Measurements from ENCODE around the gene PRKRIP1.
A peak's percentile ranks its signal among the peaks of the same experiment; 100 is the strongest.
"Not testable (repeated sequence)": the region's sequence is repeated elsewhere in the genome, so short reads cannot be mapped to it uniquely, and the experiment has no call there.

PRKRIP1 gene, protein sequence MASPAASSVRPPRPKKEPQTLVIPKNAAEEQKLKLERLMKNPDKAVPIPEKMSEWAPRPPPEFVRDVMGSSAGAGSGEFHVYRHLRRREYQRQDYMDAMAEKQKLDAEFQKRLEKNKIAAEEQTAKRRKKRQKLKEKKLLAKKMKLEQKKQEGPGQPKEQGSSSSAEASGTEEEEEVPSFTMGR

DNA sequence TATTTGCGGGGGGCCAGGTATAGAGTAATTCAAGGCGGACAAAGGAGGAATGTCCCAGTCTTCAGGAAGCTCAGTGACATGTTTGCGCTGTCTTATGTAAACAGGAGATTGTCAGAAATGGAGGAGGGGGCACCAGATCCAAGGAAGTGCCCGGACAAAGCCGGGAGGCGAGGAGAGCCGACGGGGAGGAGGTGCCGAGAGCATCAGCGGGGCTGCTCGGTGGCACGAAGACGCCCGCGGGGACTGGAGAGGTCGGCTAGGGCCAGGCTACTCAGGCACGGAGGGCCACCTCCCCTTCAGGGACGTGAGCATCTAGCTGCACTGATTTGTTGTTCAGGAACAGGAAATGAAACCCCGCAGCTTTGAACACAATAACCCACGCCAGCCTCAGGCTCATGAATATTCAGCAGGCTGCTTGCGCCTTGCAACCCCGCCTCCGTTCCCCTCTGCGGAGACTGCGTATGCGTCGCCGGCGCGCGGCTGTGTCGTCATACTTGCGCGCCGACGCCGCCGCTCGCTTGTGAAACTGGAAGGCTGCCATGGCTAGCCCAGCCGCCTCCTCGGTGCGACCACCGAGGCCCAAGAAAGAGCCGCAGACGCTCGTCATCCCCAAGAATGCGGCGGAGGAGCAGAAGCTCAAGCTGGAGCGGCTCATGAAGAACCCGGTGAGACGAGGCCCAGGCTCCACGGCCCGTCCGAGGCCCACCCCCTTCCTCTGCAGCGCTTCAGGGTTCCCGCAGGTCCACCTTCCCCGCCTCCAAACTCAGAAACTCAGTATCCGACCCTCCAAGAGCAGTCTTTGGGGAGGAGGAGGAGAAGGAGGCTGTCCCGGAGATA is at the start of gene PRKRIP1:
PRKRIP1 (plus strand) TSS at position 491 of the 837 bp plus-strand sequence; CDS start at position 540, 49 bp downstream.
- H3K4me3 ChIP-seq (ENCODE audit: low read depth, low read length): peak within 1 kb of the TSS; percentile 83
- TF ChIP-seq, protein P1, sequence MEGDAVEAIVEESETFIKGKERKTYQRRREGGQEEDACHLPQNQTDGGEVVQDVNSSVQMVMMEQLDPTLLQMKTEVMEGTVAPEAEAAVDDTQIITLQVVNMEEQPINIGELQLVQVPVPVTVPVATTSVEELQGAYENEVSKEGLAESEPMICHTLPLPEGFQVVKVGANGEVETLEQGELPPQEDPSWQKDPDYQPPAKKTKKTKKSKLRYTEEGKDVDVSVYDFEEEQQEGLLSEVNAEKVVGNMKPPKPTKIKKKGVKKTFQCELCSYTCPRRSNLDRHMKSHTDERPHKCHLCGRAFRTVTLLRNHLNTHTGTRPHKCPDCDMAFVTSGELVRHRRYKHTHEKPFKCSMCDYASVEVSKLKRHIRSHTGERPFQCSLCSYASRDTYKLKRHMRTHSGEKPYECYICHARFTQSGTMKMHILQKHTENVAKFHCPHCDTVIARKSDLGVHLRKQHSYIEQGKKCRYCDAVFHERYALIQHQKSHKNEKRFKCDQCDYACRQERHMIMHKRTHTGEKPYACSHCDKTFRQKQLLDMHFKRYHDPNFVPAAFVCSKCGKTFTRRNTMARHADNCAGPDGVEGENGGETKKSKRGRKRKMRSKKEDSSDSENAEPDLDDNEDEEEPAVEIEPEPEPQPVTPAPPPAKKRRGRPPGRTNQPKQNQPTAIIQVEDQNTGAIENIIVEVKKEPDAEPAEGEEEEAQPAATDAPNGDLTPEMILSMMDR (IDR thresholded peaks at IDR 0.05; ENCODE audit: low read depth, low read length): no peak

DNA sequence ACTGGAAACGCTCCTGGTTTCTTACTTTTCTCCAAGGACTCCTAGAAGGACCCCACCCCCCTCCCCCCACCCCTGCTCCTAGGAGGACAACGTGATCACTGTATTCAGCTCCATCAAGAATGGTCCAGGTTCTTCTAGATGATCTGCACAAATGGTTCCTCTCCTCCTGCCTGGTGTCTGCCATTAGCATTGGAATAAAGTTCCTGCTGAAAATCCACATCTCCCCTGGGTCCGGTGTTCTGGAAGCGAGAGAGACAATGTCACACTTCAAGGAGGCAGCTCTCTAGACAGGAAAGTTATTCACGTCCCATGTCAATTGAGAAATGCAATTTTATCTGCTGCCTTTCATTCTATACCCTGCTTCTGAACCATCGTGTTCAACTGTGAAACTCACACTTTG is 49.2 kb upstream of the PRKRIP1 start:
- H3K4me3 ChIP-seq (ENCODE audit: low read depth, low read length): not testable (repeated sequence)

DNA sequence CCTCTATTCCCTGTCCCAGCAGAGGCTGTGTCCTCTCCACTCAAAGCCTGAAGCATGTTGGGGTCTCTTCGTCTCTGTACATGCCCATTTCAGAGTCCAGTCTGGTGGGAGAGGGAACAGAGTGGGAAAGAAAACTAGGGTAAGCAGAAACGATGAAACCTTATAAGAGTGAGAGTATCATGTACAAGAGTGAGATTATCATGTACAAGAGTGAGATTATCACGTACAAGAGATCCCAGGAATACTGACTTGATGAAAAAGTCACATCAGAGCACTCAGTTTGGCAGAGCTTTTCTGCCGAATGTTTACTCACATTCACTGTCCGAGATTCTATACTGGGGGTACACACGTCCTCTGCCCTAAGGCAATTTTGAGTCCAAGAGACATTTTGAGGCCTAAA is 39.8 kb upstream of the PRKRIP1 start, which contains the start of gene SPDYE6:
SPDYE6 (minus strand) TSS at position 101 of the 400 bp plus-strand sequence. CDS start 421 bp downstream, outside the sequence.
- not testable (repeated sequence) for H3K4me3 ChIP-seq (ENCODE audit: low read depth, low read length)

DNA sequence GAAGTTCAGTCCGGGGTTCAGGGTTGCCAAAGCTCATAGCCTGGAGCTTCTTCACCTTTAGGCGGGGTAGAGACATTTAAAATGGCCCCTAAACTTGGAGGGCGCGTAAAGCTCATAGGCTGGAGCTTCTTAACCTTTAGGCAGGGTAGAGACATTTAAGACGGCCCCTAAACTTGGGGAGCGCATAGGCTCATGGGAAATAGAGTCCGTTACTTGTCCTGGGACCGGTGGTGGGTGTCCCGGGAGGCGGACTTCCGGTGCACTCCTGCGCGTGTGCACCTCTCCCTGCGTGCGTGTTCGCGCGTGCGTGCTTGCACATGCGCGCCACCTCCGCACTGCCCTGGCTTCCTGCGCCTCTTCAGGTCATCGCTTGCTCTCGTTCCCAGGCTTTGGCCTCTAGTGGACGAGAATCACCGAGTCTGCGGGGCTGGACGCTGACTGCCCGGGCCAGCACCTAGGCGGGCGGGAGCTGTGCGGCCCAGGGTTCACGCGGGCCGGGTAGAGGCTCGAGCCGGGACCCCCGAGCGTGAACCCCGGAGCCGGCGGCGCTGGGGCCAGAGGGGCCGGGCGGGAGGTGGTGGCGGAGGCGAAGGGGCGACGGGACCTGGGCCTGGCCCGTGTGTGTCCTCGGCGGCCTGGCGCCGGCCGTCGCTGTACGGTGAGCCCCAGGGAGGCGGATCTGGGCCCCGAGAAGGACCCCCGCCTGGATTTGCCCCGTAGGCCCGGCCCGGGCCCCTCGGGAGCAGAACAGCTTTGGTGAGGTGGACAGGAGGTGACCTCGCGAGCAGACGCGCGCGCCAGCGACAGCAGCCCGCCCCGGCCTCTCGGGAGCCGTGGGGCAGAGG is 32.4 kb upstream of the PRKRIP1 start:
- H3K4me3 ChIP-seq (ENCODE audit: low read depth, low read length): peak overlapping the region; percentile 68

DNA sequence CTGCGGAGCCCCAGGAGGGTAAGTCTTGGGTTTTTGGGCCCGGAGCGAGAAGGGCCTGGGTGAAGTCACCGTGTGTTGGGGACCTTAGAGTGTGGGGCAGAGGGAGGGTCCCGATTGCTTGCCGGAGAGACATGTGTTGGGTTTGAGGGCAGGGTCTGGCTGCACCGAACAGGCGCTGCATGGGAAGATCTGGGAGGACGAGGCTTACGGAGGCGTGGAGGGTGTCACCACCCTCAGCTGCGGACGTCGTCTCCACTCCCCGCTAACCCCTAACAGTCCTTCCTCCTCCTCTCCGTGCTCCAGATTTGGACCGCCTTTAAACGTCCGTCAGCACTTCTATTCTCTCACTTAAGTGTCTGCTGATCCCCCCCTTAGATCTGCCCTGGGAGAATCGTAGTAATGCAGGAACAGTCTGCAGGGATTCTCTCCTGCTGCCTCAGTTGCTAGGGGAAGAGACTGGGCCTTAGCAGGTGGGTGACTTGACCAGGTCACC is 31.7 kb upstream of the PRKRIP1 start:
- peak overlapping the region; percentile 68 for H3K4me3 ChIP-seq (ENCODE audit: low read depth, low read length)

DNA sequence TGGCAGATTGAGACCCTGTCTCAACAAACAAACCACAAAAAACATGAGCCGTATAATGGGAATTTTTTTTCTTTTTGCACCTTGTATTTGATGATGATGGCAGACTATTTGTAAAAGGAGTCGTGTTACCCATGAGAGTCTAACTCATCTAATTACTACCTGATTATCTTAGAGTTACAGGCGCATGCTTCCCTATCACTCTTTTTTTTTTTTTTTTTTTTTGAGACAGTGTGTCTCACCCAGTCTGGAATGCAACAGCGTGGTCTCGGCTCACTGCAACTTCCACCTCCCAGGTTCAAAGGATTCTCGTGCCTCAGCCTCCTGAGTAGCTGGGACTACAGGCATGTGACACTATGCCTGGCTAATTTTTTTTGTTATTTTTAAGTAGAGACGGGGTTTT is 30.8 kb upstream of the PRKRIP1 start:
- not testable (repeated sequence) for H3K4me3 ChIP-seq (ENCODE audit: low read depth, low read length)

DNA sequence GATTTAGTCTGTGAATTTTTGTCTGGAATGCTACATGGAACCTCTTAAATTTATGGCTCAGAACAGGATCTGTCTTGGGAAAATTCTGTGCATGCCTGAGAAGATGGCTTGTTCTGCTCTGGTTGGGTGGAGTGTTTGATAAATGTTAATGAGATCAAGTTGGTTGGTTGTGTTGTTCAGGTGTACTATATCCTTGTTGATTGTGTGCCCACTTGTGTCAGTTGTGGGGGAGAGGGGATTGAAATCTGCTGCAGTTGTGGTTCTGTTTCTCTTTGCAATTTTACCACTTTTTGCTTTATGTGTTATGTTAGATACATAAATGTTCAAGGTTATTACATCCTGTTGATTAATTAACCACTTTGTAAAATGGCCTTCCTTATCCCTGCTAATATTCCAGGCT is 26.1 kb upstream of the PRKRIP1 start:
- not testable (repeated sequence) for H3K4me3 ChIP-seq (ENCODE audit: low read depth, low read length)

DNA sequence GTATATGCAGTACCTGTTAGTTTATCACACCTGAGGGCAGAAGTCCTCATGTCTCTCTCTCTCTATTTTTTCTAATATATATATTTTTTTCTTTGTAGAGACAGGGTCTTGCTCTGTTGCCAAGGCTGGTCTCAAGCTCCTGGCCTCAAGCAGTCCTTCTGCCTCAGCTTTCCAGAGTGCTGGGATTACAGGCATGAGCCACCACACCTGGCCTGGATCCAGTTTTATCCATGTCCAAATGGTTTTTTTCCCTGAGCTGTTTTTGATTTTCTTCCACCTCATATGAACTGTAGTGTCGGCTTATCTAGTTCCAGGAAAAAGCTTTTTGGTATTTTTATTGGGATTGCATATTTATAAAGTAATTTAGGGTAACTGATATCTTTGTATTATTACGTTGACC is 23.4 kb upstream of the PRKRIP1 start:
- not testable (repeated sequence) for H3K4me3 ChIP-seq (ENCODE audit: low read depth, low read length)

DNA sequence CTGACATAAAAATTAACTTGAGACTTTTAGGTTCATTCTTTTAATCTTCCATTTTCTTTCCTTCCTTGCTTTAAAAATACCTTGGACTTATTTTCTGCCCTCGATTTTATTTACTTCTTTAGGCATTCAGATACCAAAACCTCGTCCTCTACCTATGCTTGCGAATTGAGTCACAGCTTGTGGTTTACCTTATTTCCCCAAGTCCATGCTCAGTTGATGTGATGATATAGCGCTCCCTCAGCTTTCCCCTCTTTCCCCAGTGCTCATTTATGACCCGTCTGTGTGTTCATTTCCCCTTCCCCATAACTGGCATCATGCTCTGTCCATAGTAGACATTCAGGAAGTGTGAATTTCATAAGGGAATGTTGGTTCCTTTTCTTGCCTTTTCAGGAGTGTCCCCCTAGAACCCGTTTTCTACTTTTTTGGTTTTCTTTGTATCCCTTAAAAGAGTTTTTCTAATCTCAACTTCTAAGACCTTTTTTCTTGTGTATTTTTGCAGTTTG is 19.1 kb upstream of the PRKRIP1 start:
- TF ChIP-seq, protein P1 (IDR thresholded peaks at IDR 0.05; ENCODE audit: low read depth, low read length): no peak
- no peak overlapping the region for H3K4me3 ChIP-seq (ENCODE audit: low read depth, low read length)

DNA sequence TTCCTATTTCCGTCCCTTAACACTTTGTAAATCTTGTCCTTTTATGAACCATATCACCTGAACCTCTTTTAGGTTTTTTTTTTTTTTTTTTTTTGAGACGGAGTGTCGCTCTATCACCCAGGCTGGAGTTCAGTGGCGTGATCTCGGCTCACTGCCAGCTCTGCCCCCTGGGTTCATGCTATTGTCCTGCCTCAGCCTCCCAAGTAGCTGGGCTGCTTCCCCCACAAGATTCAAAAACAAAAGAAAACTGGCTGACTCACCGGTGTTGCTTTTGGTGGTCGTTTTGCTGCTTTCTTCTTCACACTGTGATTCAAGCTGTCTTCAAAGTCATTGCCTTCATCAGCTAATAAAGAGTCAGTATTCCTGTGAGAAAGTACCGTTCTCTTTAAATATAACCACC is 15.3 kb upstream of the PRKRIP1 start:
- H3K4me3 ChIP-seq (ENCODE audit: low read depth, low read length): not testable (repeated sequence)

DNA sequence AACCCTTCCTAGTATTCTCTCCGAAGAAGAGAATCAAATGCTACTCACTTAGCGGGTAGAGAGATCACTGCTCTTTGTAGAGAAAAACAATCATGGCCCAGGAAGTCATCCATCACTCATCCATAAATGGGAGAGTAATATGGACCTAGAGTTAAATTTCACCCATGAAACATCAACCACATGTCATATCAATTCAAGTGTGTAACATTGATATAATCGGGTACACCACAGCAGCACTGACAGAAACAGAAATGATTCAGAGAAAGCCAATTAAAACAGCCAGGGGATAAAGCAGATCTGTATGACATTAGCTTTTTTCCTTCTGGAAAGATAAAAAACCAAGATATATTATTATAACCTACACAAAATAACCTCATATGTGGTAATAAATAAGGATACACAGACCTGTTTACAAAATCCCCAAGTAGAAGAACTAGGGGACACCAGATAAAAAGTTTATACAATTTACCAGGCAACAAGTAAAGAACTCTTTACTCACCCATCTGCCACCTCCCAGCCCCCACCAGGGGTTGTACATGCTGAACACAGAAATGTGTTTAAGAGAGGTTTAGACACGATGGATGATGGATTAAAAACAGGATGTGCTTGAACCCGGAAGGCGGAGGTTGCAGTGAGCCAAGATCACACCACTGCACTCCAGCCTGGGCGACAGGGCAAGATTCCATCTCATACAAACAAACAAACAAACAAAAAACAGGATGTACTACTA is 14.3 kb upstream of the PRKRIP1 start:
- not testable (repeated sequence) for H3K4me3 ChIP-seq (ENCODE audit: low read depth, low read length)

Data from WI38 (cell line).